WTC11 (cell line): Measurements from ENCODE around the gene KIAA2012. TPM values are rescaled to one million over a fixed set of nuclear protein-coding genes. Genes with fewer than 3 reads are reported as not detected.

Source experiments
- ATAC-seq: fragments of 200-7000 bp; cut with Tn5 transposase; 2 replicates; pipeline ENCODE4 v1.10.0; 2021; ENCODE audit warnings: mild to moderate bottlenecking, moderate library complexity
- CTCF ChIA-PET: fragments of 300-600 bp; sonication (Branson Sonifier 250); formaldehyde crosslinking; loops from one replicate; lab custom pipeline; 2021; ENCODE audit warnings: antibody characterized with exemption; lab: Charles Lee
- POLR2A ChIA-PET: fragments of 350-600 bp; sonication (Branson Sonifier 250); formaldehyde crosslinking; loops from one replicate; lab custom pipeline; 2021; ENCODE audit warnings: antibody characterized with exemption; lab: Charles Lee
- DNase-seq: peaks from one replicate; pipeline ENCODE4 v3.0.0; 2021; ENCODE audit warnings: low spot score
- H3K27ac Mint-ChIP-seq: 2 replicates; pipeline ENCODE4 v1.8.0; 2021; ENCODE audit warnings: mixed read lengths
- H3K27me3 Mint-ChIP-seq: 2 replicates; pipeline ENCODE4 v1.8.0; 2021; ENCODE audit warnings: low read depth, mild to moderate bottlenecking, moderate library complexity, mixed read lengths
- H3K36me3 Mint-ChIP-seq: 2 replicates; pipeline ENCODE4 v1.8.0; 2021; ENCODE audit warnings: mixed read lengths
- H3K4me1 Mint-ChIP-seq: 2 replicates; pipeline ENCODE4 v1.8.0; 2022; ENCODE audit warnings: mixed read lengths
- H3K4me3 Mint-ChIP-seq: 2 replicates; pipeline ENCODE4 v1.8.0; 2021; ENCODE audit warnings: mild to moderate bottlenecking, moderate library complexity, mixed read lengths
- H3K9me3 Mint-ChIP-seq: 2 replicates; pipeline ENCODE4 v1.8.0; 2021; ENCODE audit warnings: mixed read lengths
- CBFB ChIP-seq: sonication (generic); formaldehyde crosslinking; IDR thresholded peaks from 2 replicates; pipeline ENCODE4 v1.8.1; 2022; ENCODE audit warnings: mild to moderate bottlenecking, low read depth, missing genetic modification reagents
- CREM ChIP-seq: sonication (generic); formaldehyde crosslinking; IDR thresholded peaks from 2 replicates; pipeline ENCODE4 v1.8.1; 2022; ENCODE audit warnings: mild to moderate bottlenecking, missing genetic modification reagents, moderate library complexity
- HMGA2 ChIP-seq: fragments of 250-450 bp; sonication (Bioruptor Pico); IDR thresholded peaks from 2 replicates; pipeline ENCODE4 v1.4.0; 2021; ENCODE audit warnings: mild to moderate bottlenecking, moderate library complexity
- IRF2 ChIP-seq: sonication (generic); formaldehyde crosslinking; IDR thresholded peaks from 2 replicates; pipeline ENCODE4 v1.8.0; 2022; ENCODE audit warnings: low read depth, missing genetic modification reagents, borderline replicate concordance
- NFYB ChIP-seq: sonication (generic); formaldehyde crosslinking; conservative IDR thresholded peaks from 2 replicates; pipeline ENCODE4 v1.8.0; 2022; ENCODE audit warnings: low read depth, missing genetic modification reagents
- SMAD3 ChIP-seq: sonication (generic); formaldehyde crosslinking; IDR thresholded peaks from 2 replicates; pipeline ENCODE4 v1.8.0; 2022; ENCODE audit warnings: missing genetic modification reagents, mild to moderate bottlenecking, borderline replicate concordance
- SP1 ChIP-seq: sonication (generic); formaldehyde crosslinking; conservative IDR thresholded peaks from 2 replicates; pipeline ENCODE4 v1.8.1; 2022; ENCODE audit warnings: missing genetic modification reagents
- TCF7 ChIP-seq: sonication (generic); formaldehyde crosslinking; IDR thresholded peaks from 2 replicates; pipeline ENCODE4 v1.8.0; 2022; ENCODE audit warnings: mild to moderate bottlenecking, low read depth, missing genetic modification reagents, moderate library complexity
- TEAD1 ChIP-seq: sonication (generic); formaldehyde crosslinking; IDR thresholded peaks from 2 replicates; pipeline ENCODE4 v1.8.0; 2022; ENCODE audit warnings: mild to moderate bottlenecking, missing genetic modification reagents
- ZNF138 ChIP-seq: sonication (generic); formaldehyde crosslinking; conservative IDR thresholded peaks from 2 replicates; pipeline ENCODE4 v1.8.1; 2022; ENCODE audit warnings: mild to moderate bottlenecking, moderate library complexity, missing genetic modification reagents
- ZNF263 ChIP-seq: sonication (generic); formaldehyde crosslinking; IDR thresholded peaks from 2 replicates; pipeline ENCODE4 v1.8.1; 2022; ENCODE audit warnings: low read depth, mild to moderate bottlenecking, moderate library complexity, missing genetic modification reagents
- total RNA-seq: library from RNA; stranded (reverse); gene quantifications from 3 replicates; pipeline ENCODE4 v1.2.3, GENCODE V29; 2021
- TF ChIP-seq, protein P1 (sequence below): sonication (generic); formaldehyde crosslinking; IDR thresholded peaks from 2 replicates; pipeline ENCODE4 v1.8.1; 2022; ENCODE audit warnings: missing genetic modification reagents, borderline replicate concordance
- TF ChIP-seq, protein P2 (sequence below): sonication (generic); formaldehyde crosslinking; conservative IDR thresholded peaks from 2 replicates; pipeline ENCODE4 v1.8.1; 2023; ENCODE audit warnings: mild to moderate bottlenecking, low read depth, missing genetic modification reagents, moderate library complexity
- TF ChIP-seq, protein P3 (sequence below): sonication (generic); formaldehyde crosslinking; IDR thresholded peaks from 2 replicates; pipeline ENCODE4 v1.8.1; 2023; ENCODE audit warnings: mild to moderate bottlenecking, missing genetic modification reagents, moderate library complexity
- TF ChIP-seq, protein P4 (sequence below): fragments of 250-450 bp; sonication (Bioruptor Pico); IDR thresholded peaks from 2 replicates; pipeline ENCODE4 v1.9.0; 2021; ENCODE audit warnings: mild to moderate bottlenecking
- TF ChIP-seq, protein P5 (sequence below): fragments of 200-600 bp; IDR thresholded peaks from 2 replicates; pipeline ENCODE4 v1.8.0; 2022; ENCODE audit warnings: antibody characterized with exemption
- TF ChIP-seq, protein P6 (sequence below): sonication (generic); formaldehyde crosslinking; IDR thresholded peaks from 2 replicates; pipeline ENCODE4 v1.8.1; 2022; ENCODE audit warnings: mild to moderate bottlenecking, missing genetic modification reagents, moderate library complexity, borderline replicate concordance

The KIAA2012 gene
- total RNA-seq, 1 experiment from 2014 or later: not detected

DNA sequence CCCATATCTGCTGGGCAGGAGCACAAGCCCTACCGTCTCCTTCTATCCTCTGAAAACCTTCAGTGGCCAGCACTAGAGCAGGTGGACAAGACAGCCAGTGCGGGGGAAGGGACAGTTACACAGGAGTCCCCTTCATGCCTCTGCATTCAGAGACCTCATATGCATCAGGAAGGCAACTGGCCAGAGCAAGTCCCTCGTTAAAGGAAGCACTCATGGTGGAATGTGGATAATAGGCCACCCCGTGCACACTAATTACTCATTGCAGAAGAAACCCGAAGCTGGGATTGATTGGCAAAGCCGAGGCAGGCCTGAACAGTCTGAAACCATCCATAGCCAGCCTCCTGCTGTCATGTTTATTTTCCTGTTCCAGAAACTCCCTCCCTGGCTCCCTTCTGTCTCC lies 11.2 kb downstream of the KIAA2012 start:
- TF ChIP-seq, protein P1, sequence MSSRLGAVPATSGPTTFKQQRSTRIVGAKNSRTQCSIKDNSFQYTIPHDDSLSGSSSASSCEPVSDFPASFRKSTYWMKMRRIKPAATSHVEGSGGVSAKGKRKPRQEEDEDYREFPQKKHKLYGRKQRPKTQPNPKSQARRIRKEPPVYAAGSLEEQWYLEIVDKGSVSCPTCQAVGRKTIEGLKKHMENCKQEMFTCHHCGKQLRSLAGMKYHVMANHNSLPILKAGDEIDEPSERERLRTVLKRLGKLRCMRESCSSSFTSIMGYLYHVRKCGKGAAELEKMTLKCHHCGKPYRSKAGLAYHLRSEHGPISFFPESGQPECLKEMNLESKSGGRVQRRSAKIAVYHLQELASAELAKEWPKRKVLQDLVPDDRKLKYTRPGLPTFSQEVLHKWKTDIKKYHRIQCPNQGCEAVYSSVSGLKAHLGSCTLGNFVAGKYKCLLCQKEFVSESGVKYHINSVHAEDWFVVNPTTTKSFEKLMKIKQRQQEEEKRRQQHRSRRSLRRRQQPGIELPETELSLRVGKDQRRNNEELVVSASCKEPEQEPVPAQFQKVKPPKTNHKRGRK (CRISPR knock-in tag): no peak
- TF ChIP-seq TEAD1 (CRISPR knock-in tag): no peak
- TF ChIP-seq CREM (CRISPR knock-in tag): no peak
- no peak for TF ChIP-seq ZNF263
- TF ChIP-seq, protein P2, sequence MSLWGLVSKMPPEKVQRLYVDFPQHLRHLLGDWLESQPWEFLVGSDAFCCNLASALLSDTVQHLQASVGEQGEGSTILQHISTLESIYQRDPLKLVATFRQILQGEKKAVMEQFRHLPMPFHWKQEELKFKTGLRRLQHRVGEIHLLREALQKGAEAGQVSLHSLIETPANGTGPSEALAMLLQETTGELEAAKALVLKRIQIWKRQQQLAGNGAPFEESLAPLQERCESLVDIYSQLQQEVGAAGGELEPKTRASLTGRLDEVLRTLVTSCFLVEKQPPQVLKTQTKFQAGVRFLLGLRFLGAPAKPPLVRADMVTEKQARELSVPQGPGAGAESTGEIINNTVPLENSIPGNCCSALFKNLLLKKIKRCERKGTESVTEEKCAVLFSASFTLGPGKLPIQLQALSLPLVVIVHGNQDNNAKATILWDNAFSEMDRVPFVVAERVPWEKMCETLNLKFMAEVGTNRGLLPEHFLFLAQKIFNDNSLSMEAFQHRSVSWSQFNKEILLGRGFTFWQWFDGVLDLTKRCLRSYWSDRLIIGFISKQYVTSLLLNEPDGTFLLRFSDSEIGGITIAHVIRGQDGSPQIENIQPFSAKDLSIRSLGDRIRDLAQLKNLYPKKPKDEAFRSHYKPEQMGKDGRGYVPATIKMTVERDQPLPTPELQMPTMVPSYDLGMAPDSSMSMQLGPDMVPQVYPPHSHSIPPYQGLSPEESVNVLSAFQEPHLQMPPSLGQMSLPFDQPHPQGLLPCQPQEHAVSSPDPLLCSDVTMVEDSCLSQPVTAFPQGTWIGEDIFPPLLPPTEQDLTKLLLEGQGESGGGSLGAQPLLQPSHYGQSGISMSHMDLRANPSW (CRISPR knock-in tag): no peak
- no peak for TF ChIP-seq HMGA2 (CRISPR knock-in tag)
- TF ChIP-seq SMAD3 (CRISPR knock-in tag): no peak
- TF ChIP-seq, protein P3, sequence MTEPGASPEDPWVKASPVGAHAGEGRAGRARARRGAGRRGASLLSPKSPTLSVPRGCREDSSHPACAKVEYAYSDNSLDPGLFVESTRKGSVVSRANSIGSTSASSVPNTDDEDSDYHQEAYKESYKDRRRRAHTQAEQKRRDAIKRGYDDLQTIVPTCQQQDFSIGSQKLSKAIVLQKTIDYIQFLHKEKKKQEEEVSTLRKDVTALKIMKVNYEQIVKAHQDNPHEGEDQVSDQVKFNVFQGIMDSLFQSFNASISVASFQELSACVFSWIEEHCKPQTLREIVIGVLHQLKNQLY: no peak
- TF ChIP-seq ZNF138 (CRISPR knock-in tag): no peak
- TF ChIP-seq SP1: no peak
- TF ChIP-seq NFYB (CRISPR knock-in tag): no peak
- no peak for TF ChIP-seq IRF2 (CRISPR knock-in tag)
- TF ChIP-seq, protein P4, sequence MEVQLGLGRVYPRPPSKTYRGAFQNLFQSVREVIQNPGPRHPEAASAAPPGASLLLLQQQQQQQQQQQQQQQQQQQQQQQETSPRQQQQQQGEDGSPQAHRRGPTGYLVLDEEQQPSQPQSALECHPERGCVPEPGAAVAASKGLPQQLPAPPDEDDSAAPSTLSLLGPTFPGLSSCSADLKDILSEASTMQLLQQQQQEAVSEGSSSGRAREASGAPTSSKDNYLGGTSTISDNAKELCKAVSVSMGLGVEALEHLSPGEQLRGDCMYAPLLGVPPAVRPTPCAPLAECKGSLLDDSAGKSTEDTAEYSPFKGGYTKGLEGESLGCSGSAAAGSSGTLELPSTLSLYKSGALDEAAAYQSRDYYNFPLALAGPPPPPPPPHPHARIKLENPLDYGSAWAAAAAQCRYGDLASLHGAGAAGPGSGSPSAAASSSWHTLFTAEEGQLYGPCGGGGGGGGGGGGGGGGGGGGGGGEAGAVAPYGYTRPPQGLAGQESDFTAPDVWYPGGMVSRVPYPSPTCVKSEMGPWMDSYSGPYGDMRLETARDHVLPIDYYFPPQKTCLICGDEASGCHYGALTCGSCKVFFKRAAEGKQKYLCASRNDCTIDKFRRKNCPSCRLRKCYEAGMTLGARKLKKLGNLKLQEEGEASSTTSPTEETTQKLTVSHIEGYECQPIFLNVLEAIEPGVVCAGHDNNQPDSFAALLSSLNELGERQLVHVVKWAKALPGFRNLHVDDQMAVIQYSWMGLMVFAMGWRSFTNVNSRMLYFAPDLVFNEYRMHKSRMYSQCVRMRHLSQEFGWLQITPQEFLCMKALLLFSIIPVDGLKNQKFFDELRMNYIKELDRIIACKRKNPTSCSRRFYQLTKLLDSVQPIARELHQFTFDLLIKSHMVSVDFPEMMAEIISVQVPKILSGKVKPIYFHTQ (CRISPR knock-in tag): no peak
- TF ChIP-seq, protein P5, sequence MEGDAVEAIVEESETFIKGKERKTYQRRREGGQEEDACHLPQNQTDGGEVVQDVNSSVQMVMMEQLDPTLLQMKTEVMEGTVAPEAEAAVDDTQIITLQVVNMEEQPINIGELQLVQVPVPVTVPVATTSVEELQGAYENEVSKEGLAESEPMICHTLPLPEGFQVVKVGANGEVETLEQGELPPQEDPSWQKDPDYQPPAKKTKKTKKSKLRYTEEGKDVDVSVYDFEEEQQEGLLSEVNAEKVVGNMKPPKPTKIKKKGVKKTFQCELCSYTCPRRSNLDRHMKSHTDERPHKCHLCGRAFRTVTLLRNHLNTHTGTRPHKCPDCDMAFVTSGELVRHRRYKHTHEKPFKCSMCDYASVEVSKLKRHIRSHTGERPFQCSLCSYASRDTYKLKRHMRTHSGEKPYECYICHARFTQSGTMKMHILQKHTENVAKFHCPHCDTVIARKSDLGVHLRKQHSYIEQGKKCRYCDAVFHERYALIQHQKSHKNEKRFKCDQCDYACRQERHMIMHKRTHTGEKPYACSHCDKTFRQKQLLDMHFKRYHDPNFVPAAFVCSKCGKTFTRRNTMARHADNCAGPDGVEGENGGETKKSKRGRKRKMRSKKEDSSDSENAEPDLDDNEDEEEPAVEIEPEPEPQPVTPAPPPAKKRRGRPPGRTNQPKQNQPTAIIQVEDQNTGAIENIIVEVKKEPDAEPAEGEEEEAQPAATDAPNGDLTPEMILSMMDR: no peak
- no peak for TF ChIP-seq TCF7
- TF ChIP-seq, protein P6, sequence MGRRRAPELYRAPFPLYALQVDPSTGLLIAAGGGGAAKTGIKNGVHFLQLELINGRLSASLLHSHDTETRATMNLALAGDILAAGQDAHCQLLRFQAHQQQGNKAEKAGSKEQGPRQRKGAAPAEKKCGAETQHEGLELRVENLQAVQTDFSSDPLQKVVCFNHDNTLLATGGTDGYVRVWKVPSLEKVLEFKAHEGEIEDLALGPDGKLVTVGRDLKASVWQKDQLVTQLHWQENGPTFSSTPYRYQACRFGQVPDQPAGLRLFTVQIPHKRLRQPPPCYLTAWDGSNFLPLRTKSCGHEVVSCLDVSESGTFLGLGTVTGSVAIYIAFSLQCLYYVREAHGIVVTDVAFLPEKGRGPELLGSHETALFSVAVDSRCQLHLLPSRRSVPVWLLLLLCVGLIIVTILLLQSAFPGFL (CRISPR knock-in tag): no peak
- TF ChIP-seq CBFB: no peak
- H3K27me3 Mint-ChIP-seq: peaks cover 4% of the 10 kb centered on the region
- ATAC-seq (peak; percentile 82), DNase-seq (peak; percentile 24)
- no peak overlapping the region for H3K4me3 Mint-ChIP-seq
- ChIA-PET CTCF (no interaction called here), POLR2A (interaction anchor here (0.6 kb wide), 1 partner anchor 31 kb away, joined by 6 read pairs; no protein-coding TSS in a partner anchor)
- peaks cover 25% of the 10 kb centered on the region for H3K4me1 Mint-ChIP-seq
- peaks cover 7% of the 10 kb centered on the region for H3K36me3 Mint-ChIP-seq
- H3K27ac Mint-ChIP-seq: peak overlapping the region; percentile 63; the same call in 1 of the 2 replicates
- H3K9me3 Mint-ChIP-seq: peaks cover 9% of the 10 kb centered on the region
